Caco-2 (cell line): ENCODE measurements around the gene VWA3B. TPM values are rescaled to one million over a fixed set of nuclear protein-coding genes. Genes with fewer than 3 reads are reported as not detected.
"Not testable (repeated sequence)": the region's sequence is repeated elsewhere in the genome, so short reads cannot be mapped to it uniquely, and the experiment has no call there.

Experiments used
- BruUV-seq: library from RNA; stranded (reverse); fragments of 400-500 nt; replicated peaks from 2 replicates; lab custom pipeline; 2021; lab: Mats Ljungman, UMichigan
- CTCF ChIA-PET: fragments of 300-600 bp; sonication (Branson Sonifier 250); formaldehyde crosslinking; loops from one replicate; lab custom pipeline; 2022; ENCODE audit warnings: antibody characterized with exemption; lab: Charles Lee
- POLR2A ChIA-PET: fragments of 300-600 bp; sonication (Branson Sonifier 250); formaldehyde crosslinking; loops from one replicate; lab custom pipeline; 2022; ENCODE audit warnings: antibody characterized with exemption; lab: Charles Lee
- DNase-seq, 2 experiments: peaks; one replicate each; pipeline versions ENCODE4 v3.0.0 to v3.0.0-alpha.2; 2020 to 2022
- H3K27me3 ChIP-seq: replicated peaks from 2 replicates; pipeline ENCODE4 v1.6.0; 2011; ENCODE audit warnings: low read length; ENCODE audit not compliant: control insufficient read depth, insufficient read depth
- H3K36me3 ChIP-seq: 2 replicates; pipeline ENCODE4 v1.5.1; 2011; ENCODE audit warnings: low read length; ENCODE audit not compliant: control insufficient read depth, insufficient read depth
- H3K4me1 ChIP-seq: fragments of 250-450 bp; sonication (Bioruptor Pico); 2 replicates; pipeline ENCODE4 v1.5.1; 2020; ENCODE audit warnings: mild to moderate bottlenecking
- H3K4me3 ChIP-seq: 2 replicates; pipeline ENCODE4 v1.5.1; 2011; ENCODE audit warnings: low read depth, mild to moderate bottlenecking, control low read depth, low read length
- H3K9me3 ChIP-seq: fragments of 250-450 bp; sonication (Bioruptor Pico); 2 replicates; pipeline ENCODE4 v1.5.1; 2020; ENCODE audit warnings: mild to moderate bottlenecking, moderate library complexity
- H3K27ac Mint-ChIP-seq: one replicate; pipeline ENCODE4 v1.8.0; 2022; ENCODE audit warnings: mixed read lengths; ENCODE audit not compliant: unreplicated experiment
- H3K27me3 Mint-ChIP-seq: one replicate; pipeline ENCODE4 v1.8.0; 2022; ENCODE audit warnings: mixed read lengths; ENCODE audit not compliant: insufficient read depth, unreplicated experiment
- H3K36me3 Mint-ChIP-seq: one replicate; pipeline ENCODE4 v1.8.0; 2022; ENCODE audit warnings: mild to moderate bottlenecking, mixed read lengths; ENCODE audit not compliant: insufficient read depth, unreplicated experiment
- H3K4me1 Mint-ChIP-seq: one replicate; pipeline ENCODE4 v1.8.0; 2022; ENCODE audit warnings: low read depth, mixed read lengths; ENCODE audit not compliant: unreplicated experiment
- H3K4me3 Mint-ChIP-seq: one replicate; pipeline ENCODE4 v1.8.0; 2022; ENCODE audit warnings: mild to moderate bottlenecking, moderate library complexity, mixed read lengths; ENCODE audit not compliant: unreplicated experiment
- H3K9me3 Mint-ChIP-seq: one replicate; pipeline ENCODE4 v1.8.0; 2022; ENCODE audit warnings: mixed read lengths; ENCODE audit not compliant: unreplicated experiment
- CTCF ChIP-seq, 2 experiments: fragments of 200-600 bp in 1 of 2; IDR thresholded peaks; 1 replicate in 1 of 2; 2 replicates in 1 of 2; pipeline versions ENCODE4 v1.5.1 to v1.8.0; 2011 to 2022; ENCODE audit warnings: antibody characterized with exemption in 1 of 2, control low read depth in 1 of 2, inconsistent platforms in 1 of 2, low read depth in 1 of 2, low read length in 1 of 2, mild to moderate bottlenecking in 1 of 2, moderate library complexity in 1 of 2; ENCODE audit not compliant: insufficient read depth in 1 of 2, severe bottlenecking in 1 of 2, unreplicated experiment in 1 of 2
- intact Hi-C: fragments of 100-400 bp; cut with micrococcal nuclease; formaldehyde crosslinking; loops from one replicate; pipeline ENCODE4 v1.10.0; 2022; ENCODE audit not compliant: unreplicated experiment
- total RNA-seq: library from RNA; stranded (reverse); gene quantifications from 2 replicates; pipeline ENCODE4 v1.2.3, GENCODE V29; 2022

VWA3B gene
- total RNA-seq, 1 experiment from 2014 or later: not detected

GRCh38 chr2:98140210-98140609 lies 53.2 kb downstream of the VWA3B start:
- Histone ChIP-seq H3K36me3 (no peaks in the 10 kb centered on the region), H3K9me3 (no peaks in the 10 kb centered on the region), H3K27me3 (no peaks in the 10 kb centered on the region), H3K4me1 (no peaks in the 10 kb centered on the region), H3K4me3 (no peak overlapping the region)
- TF ChIP-seq CTCF (IDR thresholded peaks at IDR 0.05; ENCODE audit: insufficient read depth in 1 of 2, low read depth in 1 of 2, low read length in 1 of 2, severe bottlenecking in 1 of 2, unreplicated experiment in 1 of 2): no peak
- POLR2A ChIA-PET: no interaction called here
- CTCF ChIA-PET: no interaction called here
- Mint-ChIP-seq H3K27ac (no peak overlapping the region), H3K27me3 (no peaks in the 10 kb centered on the region), H3K4me1 (no peaks in the 10 kb centered on the region), H3K36me3 (no peaks in the 10 kb centered on the region), H3K4me3 (no peak overlapping the region), H3K9me3 (peaks cover 11% of the 10 kb centered on the region)
- intact Hi-C loops: no loop called here
- no peak for DNase-seq
- BruUV-seq: no TSS peak

- H3K4me3 ChIP-seq: no peak overlapping the region
- H3K36me3 ChIP-seq: no peaks in the 10 kb centered on the region
- no peaks in the 10 kb centered on the region for H3K9me3 ChIP-seq
- Mint-ChIP-seq H3K9me3 (peaks cover 11% of the 10 kb centered on the region), H3K36me3 (no peaks in the 10 kb centered on the region), H3K27me3 (no peaks in the 10 kb centered on the region), H3K27ac (no peak overlapping the region), H3K4me1 (no peaks in the 10 kb centered on the region), H3K4me3 (no peak overlapping the region)
- DNase-seq: no peak
- TF ChIP-seq CTCF (IDR thresholded peaks at IDR 0.05; ENCODE audit: insufficient read depth in 1 of 2, low read depth in 1 of 2, low read length in 1 of 2, severe bottlenecking in 1 of 2, unreplicated experiment in 1 of 2): no peak
- BruUV-seq: no TSS peak
- CTCF ChIA-PET: no interaction called here
- H3K27me3 ChIP-seq: no peaks in the 10 kb centered on the region
- POLR2A ChIA-PET: no interaction called here
- H3K4me1 ChIP-seq: no peaks in the 10 kb centered on the region
- intact Hi-C loops: no loop called here
Observed at GRCh38 chr2:98142106-98142791, 55.3 kb downstream of the VWA3B start.

- 0 out of 2 replicates have a peak, but pooled peaks cover 5% of the 10 kb centered on the region for H3K9me3 ChIP-seq
- CTCF ChIA-PET: no interaction called here
- BruUV-seq: no TSS peak
Observed at GRCh38 chr2:98145070-98145469, 58.1 kb downstream of the VWA3B start.

GRCh38 chr2:98147900-98148299 lies 60.9 kb downstream of the VWA3B start:
- POLR2A ChIA-PET, H3K27me3 ChIP-seq: not testable (repeated sequence)

More at GRCh38 chr2:98145070-98145469, 58.1 kb downstream of the VWA3B start:
- Mint-ChIP-seq H3K27me3 (no peaks in the 10 kb centered on the region), H3K9me3 (peaks cover 11% of the 10 kb centered on the region), H3K36me3 (no peaks in the 10 kb centered on the region), H3K27ac (no peak overlapping the region), H3K4me3 (no peak overlapping the region), H3K4me1 (no peaks in the 10 kb centered on the region)
- H3K27me3 ChIP-seq: no peaks in the 10 kb centered on the region
- H3K36me3 ChIP-seq: no peaks in the 10 kb centered on the region
- no peak for DNase-seq
- no peak for TF ChIP-seq CTCF (IDR thresholded peaks at IDR 0.05; ENCODE audit: insufficient read depth in 1 of 2, low read depth in 1 of 2, low read length in 1 of 2, severe bottlenecking in 1 of 2, unreplicated experiment in 1 of 2)
- no peak overlapping the region for H3K4me3 ChIP-seq
- intact Hi-C loops: no loop called here
- POLR2A ChIA-PET: no interaction called here
- H3K4me1 ChIP-seq: no peaks in the 10 kb centered on the region

More at GRCh38 chr2:98147900-98148299, 60.9 kb downstream of the VWA3B start:
- H3K4me1 ChIP-seq, H3K9me3 ChIP-seq, DNase-seq, H3K36me3 ChIP-seq, H3K36me3 Mint-ChIP-seq, CTCF ChIA-PET, H3K4me3 Mint-ChIP-seq, H3K27me3 Mint-ChIP-seq, H3K4me3 ChIP-seq, H3K27ac Mint-ChIP-seq, H3K4me1 Mint-ChIP-seq, BruUV-seq, intact Hi-C loops, H3K9me3 Mint-ChIP-seq: not testable (repeated sequence)
